ENCODE results near the gene SACM1L.

SACM1L gene

GRCh38 chr3:45792516-45793172 lies 103.4 kb downstream of the SACM1L start:
- DNase-seq, result no peak

- no peak for DNase-seq
Measured at GRCh38 chr3:45793482-45794176, 104.4 kb downstream of the SACM1L start.

- DNase-seq, result no peak
Measured at GRCh38 chr3:45794177-45794560, 105.0 kb downstream of the SACM1L start.

GRCh38 chr3:45794660-45795059 lies 105.5 kb downstream of the SACM1L start:
- no peak for DNase-seq
